GDM1 (cell line): Measurements from ENCODE around the gene FSD1L.
"Not testable (repeated sequence)": the region's sequence is repeated elsewhere in the genome, so short reads cannot be mapped to it uniquely, and the experiment has no call there.

Source experiments
- DNase-seq: peaks from one replicate; lab custom pipeline; 2025; lab: John Stamatoyannopoulos, UW

FSD1L gene

DNA sequence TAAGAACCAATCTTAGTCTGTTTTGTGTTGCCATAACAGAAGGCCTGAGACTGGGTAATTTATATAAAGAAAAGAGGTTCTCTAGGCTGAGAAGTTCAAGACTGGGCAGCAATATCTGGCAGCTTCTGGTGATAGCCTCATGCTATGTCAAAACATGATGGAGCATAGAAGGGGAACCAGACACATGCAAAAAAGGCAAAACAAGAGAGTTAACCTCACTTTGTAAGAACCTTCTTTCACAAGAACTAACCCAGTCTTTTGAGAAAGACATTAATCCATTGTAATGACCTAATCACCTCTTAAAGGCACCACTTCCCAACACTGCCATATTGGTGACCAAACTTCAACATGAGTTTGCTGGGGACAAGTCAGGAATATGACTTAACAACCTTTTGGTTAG, 37.3 kb downstream of the FSD1L start:
- DNase-seq: no peak

DNA sequence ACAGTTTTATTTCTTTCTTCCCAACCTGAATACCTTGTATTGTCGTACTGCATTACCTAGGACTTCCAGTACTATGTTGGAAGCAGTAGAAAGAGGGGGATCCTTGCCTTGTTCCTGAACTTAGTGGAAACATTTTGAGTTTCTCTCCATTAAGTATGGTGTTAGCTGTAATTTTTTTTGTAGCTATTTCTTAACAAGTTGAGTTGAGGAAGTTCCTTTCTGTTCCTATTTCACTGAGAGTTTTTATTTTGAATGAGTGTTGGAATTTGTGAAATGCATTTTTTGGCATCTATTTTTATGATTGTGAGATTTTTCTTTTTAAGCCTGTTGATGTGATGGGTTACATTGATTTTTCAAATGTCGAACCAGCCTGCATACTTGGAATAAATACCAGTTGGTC, 49.0 kb downstream of the FSD1L start:
- no peak for DNase-seq

DNA sequence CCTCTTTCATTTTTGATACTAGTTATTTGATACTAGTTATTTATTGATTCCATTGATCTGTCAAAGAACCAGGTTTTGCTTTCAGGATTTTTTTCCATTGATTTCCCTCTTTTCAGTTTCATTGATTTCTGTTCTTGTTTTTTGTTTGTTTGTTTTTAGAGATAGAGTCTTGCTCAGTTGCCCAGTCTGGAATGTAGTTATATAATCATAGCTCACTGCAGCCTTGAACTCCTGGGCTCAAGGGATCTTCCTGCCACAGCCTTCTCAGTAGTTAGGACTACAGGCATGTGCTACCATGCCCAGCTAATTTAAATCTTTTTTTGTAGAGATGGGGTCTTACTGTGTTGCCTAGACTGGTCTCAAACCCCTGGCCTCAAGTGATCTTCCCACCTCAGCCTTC, 49.9 kb downstream of the FSD1L start:
- no peak for DNase-seq

DNA sequence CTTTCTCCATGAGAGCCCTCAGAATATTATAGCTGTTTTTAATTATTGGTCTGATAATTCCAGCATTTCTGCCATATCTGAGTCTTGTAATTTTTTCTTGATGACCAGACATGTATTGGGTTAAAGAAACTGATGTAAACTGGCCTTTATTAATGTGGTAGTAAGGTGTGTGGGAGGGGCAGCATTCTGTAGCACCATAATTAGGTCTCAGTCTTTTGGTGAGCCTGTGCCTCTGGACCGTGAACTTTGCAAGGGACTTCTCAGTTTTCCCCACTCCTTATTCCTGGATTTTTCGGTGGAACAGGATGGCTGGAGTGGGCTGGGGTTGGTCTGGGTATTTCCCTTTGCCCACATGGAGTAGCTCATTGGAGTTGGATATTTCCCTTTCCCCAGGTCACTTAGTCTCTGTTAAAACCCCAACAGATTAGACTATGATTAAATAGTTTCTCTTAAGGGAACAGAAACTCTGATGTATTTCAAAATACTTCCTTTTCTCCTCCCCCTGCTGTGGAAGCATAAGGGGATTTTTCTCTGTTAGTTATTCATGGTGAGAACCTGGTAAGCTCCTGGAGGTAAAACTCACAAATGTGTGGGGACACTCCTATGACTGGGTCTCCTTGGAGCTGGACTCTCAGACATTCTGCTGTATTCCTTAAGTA, 52.4 kb downstream of the FSD1L start:
- DNase-seq: no peak

DNA sequence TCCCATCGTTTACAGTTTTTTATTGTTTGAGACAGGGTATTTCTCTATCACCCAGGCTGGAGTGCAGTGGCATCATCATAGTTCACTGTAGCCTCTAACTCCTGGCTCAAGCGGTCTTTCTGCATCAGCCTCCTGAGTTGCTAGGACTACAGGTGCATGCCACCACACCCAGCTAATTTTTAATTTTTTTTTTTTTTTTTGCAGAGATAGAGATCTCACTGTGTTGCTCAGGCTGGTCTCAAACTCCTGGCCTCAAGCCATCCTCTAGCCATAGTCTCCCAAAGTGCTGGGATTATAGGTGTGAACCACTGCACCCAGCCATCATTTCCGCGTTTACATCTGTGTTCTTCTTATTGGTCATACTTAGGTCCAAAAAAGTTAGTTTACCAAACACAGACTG, 53.6 kb downstream of the FSD1L start:
- DNase-seq: no peak

DNA sequence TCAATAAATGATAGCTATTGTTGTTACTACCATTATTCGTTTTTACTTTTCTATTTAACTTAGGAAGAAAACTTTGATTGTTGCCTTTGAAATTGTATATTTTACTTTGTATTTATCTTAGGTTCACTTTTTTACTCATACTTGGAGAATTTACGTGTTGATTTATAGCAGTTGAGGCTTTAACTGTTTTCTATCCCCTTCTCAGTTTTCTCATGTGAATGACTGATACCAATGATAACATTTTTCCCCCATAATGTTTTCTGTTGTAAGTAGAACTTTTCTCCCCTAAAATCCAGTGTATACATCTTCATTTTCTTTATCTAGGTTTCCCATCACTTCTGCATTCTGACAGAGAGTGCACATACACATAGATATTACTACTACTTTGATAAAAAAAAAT, 54.4 kb downstream of the FSD1L start:
- no peak for DNase-seq

- DNase-seq: no peak
Observed at GRCh38 chr9:105503881-105504280, 56.0 kb downstream of the FSD1L start.

- DNase-seq: no peak
Observed at GRCh38 chr9:105507096-105507790, 59.4 kb downstream of the FSD1L start.

DNA sequence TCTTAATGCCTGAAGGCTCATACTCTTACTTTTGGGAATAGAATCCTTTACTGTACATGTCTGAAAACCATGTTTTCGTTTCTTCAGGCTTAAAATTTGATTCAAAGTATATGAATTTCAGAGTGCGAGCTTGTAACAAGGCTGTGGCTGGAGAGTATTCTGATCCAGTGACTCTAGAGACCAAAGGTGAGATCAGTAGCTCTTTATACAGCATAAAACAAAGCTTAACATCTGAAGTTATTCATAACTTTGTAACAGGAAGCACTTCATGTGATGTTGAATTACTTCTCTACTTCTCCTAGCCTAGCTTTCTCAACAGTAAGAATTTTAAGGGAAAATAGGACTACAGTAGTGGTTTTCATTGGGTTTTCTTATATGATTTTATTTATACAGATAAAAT, 60.7 kb downstream of the FSD1L start:
- no peak for DNase-seq

DNA sequence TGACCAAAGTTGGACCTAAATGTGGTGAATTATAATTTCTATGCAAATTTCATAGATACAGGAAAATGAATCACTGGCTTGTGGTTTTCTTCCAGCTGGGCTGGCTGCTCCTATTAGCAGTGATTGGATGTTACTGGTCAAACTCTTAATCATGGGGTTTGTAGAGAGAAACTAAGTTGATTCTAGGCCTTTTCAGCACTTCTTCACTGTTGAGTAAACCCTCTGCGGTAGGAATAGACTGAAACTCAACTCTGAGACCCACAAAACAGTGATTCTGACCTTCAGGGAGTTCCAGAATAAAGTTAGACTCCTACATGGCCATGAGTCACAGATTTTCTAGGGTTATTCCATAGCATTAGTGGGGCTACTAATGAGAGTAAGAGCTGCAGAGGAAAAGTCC, 62.2 kb downstream of the FSD1L start:
- DNase-seq: no peak

DNA sequence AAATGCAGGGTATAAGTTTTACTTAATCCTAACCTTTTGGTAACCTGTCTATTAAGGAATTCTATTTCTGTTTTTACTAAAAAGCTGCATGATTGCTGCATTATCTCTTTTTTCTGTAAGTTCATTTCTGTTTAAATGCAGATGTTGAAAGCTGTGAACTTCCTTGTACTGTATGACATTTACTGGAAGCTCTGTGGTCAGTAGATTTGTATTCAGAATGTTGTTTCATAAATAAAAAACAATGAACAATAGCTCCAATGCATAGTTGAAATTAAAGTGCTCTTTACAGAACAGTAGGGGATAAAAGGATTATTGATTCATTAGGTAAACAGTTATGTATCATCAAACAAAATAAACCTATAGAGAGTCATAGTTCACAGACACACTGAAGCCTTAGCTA, 63.6 kb downstream of the FSD1L start:
- DNase-seq: no peak

DNA sequence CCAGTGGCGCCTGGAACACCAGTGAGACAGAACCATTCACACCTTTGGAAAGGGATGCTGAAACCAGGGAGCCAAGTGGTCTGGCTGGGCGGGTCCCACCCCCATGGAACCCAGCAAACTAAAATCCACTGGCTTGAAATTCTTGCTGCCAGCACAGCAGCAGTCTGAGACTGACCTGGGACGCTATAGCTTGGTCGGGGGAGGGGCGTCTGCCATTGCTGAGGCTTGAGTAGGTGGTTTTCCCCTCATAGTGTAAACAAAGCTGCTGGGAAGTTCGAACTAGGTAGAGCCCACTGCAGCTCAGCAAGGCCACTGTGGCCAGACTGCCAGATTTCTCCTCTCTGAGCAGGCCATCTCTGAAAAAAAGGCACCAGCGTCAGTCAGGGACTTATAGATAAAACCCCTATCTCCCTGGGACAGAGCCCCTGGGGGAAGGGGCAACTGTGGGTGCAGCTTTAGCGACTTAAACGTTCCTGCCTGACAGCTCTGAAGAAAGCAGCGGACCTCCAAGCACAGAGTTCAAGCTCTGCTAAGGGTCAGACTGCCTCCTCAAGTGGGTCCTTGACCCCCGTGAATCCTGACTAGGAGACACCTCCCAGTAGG, 68.1 kb downstream of the FSD1L start:
- no peak for DNase-seq

DNA sequence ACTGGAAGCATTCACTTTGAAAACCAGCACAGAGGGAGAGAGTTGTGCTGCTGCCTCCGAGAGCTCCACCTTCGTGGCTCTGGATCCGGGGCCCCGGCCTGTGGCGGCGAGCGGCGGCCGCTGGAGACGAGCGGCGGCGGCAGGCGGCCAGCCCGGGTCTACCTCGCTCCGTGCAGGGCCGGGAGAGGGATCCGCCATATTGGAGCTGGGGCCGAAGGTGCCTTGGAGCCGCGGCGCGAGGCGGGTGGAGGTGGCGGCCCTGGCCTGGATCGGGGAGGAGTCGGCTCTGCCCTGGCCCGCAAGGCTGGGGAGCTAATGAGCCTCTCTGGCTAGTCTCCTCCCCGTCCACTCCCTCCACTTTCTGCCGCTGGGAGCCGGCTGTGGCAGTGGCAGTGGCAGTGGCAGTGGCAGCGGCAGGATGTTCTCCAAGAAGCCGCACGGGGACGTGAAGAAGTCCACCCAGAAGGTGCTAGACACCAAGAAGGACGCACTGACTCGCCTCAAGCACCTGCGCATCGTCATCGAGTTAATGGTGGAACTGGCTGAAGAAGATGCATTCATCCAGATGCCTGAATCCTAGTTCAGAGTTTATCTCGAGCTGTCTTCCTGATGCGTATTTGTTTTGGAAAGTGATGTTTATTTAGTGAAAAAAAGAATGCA, 72.0 kb downstream of the FSD1L start:
- not testable (repeated sequence) for DNase-seq

GRCh38 chr9:105520992-105521391, 73.2 kb downstream of the FSD1L start:
- not testable (repeated sequence) for DNase-seq

DNA sequence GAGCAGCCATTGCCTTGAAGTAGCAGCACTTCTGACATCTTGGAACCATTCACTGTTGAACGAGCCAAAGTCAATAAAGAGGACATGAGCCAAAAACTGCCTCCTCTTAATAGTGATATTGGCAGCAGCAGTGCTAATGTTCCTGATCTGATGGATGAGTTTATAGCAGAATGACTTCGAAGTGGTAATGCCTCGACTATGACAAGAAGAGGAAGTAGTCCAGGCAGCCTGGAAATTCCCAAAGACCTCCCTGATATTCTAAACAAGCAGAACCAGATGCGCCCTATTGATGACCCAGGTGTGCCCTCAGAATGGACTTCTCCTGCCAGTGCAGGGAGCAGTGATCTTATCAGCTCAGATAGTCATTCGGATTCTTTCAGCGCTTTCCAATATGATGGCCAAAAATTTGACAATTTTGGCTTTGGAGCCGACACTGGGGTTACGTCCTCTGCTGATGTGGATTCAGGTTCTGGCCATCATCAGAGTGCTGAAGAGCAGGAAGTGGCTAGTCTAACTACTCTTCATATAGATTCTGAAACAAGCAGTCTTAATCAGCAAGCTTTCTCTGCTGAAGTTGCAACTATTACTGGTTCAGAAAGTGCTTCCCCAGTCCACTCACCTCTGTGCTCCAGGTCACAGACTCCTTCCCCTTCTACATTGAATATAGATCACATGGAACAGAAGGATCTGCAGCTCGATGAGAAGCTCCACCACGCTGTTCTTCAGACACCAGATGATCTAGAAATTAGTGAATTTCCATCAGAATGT, 75.0 kb downstream of the FSD1L start:
- not testable (repeated sequence) for DNase-seq

- no peak for DNase-seq
Observed at GRCh38 chr9:105531530-105531929, 83.7 kb downstream of the FSD1L start.

DNA sequence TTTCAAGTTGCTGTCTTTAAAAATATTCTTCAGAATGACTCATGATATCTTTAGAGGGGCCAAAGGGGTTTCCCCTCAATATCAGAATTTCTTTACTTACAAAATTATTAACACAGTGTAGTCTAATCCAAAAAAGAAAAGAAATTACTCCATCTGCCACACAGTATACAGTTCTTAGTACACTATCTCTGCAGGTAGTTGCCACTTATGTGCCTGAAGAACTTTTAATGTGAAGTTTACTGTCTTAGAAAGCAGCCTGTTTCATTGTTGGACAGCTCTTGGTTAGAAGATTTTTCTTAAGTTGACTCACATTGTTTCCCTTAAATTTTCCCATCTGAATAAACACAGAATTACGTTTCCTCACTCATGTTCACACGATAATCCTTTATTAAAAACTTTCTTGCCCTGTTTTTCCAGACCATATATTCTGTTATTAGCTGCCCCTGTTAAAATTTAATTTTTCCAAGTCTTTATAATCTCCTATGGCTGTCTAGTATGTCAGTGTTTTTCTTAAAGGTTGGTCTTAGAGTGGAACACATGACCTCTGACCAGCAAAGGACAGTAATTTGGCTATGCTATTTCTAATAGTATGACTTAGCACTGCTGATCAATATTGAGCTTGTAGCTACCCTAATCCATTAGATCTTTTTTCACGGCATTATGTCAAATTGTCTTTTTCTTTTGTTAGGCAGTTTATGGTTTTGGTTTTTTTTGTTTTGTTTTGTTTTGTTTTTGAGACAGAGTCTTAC, 88.3 kb downstream of the FSD1L start:
- no peak for DNase-seq

DNA sequence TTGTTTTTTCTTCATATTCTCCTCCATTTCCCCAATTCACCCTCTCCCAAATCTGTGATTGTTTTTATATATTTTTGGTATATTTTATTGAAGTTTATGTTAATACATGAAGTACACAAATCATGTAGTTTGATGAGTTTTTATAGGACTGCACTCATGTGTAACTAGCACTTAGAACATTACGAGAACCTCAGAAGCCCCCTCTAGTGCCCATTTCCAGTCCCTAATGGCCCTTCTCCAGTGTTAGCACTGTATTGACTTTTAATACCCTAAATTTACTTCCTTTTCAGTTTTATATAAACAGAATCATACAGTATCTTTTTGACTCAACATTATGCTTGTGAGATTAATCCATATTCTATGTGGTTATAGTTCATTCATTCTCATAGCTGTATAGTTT, 91.6 kb downstream of the FSD1L start:
- DNase-seq: no peak

DNA sequence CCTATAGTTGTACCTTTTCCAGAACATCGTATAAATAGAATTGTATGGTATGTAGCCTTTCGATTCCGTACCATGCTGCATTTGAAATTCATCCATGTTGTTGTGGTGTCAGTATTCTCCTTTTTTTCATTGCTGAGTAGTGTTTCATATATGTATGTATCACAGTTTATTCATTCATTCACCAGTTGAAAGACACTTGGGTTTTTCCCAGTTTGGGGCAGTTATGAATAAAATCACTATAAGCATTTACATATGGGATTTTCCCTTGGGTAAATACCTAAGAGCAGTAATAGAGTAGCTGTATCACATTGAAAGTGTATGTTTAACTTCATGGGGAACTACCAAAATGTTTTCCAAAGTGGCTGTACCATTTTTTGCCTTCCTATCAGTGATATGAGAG, 94.0 kb downstream of the FSD1L start:
- no peak for DNase-seq

- no peak for DNase-seq
Observed at GRCh38 chr9:105554042-105554441, 106.2 kb downstream of the FSD1L start.

DNA sequence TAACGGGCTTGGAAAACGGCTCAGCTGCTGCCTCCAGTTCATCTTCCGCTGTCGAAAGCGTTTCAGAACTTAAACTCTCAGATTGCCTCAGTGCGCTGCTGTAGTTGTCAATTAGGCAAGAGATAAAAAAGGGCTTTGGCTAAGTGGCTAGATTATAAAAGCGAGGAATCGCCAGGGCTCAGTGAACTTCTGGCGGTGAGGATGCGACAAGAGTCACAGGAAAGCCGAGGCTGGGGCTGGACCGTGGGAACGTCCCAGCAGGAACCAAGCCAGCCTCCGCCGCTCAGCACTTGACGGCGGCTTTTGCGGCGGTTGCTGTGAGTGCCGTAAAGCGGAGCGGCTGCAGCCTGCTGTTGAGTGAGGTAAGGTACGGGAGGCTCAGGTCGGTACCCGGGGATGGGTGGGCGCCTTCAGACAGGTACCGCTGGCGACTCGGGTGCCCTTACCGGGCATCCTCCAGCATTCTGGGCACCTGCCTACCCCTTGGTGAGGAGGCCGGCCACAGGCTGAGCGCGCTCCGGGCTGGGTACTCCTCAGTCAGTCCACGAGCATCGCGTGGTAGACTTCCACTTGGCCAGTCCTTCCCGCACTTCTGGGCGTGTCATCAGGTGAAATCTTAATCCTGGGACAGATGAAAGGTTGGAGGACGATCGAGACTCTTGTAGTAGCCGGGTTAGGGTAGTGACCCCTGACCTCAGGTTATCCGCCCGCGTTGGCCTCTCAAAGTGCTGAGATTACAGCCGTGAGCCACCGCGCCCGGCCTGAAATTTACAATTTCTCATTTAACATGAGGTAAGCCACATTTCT, 110.2 kb downstream of the FSD1L start, which contains the start of gene FKTN:
Gene FKTN (plus strand): TSS at position 328 of the 807 bp plus-strand sequence. CDS start 16,902 bp downstream, outside the sequence.
- peak; percentile 82 for DNase-seq
